ENCODE measurements around the gene CEP89. TPM values are rescaled to one million over a fixed set of nuclear protein-coding genes. Genes with fewer than 3 reads are reported as not detected.

The CEP89 gene
- total RNA-seq, 2 experiments from 2014 or later = 21.0 to 27.2 TPM

- POLR2A ChIA-PET = no interaction called here
Observed at GRCh38 chr19:32878988-32879387, 92.8 kb downstream of the CEP89 start.

DNA sequence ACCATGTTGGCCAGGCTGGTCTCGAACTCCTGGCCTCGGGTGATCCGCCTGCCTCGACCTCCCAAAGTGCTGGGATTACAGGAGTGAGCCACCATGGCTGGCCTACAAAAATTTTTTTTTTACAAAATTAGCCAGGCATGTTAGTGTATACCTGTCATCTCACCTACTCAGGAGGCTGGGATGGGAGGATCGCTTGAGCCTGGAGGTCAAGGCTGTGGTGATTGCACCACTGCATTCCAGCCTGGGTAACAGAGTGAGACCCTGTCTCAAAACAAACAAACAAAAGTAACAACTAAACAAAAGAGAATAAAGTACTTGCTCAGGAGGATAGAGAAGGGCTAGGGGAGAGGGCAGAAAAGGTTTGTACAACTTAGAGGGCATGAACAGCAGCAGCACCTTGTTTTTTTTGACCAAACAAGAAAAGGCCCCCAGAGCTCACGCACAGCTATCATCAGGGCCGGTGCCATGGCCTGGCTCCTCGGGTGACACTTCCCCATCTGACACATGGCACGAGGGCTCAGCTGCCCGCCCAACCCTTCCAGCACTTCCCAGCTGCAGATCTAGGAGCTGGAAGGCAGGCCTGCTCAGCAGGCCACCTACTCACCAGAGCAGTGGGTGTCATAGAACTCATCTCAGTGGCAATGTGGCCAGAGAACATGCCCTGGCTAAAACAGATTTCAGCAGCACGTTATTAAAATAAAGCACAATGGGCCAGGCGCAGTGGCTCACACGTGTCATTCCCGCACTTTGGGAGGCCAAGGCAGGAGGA lies 93.6 kb downstream of the CEP89 start:
- no peak for DNase-seq
- ATAC-seq (ENCODE audit: low read depth) = no peak
- POLR2A ChIA-PET = no interaction called here
- Mint-ChIP-seq H3K9me3 (no peaks in the 10 kb centered on the region), H3K27ac (no peak overlapping the region), H3K4me3 (no peak overlapping the region), H3K27me3 (no peaks in the 10 kb centered on the region), H3K36me3 (no peaks in the 10 kb centered on the region), H3K4me1 (peaks cover 6% of the 10 kb centered on the region)

More at GRCh38 chr19:32878988-32879387, 92.8 kb downstream of the CEP89 start:
- Mint-ChIP-seq H3K4me3 (no peak overlapping the region), H3K27ac (no peak overlapping the region), H3K9me3 (no peaks in the 10 kb centered on the region), H3K27me3 (no peaks in the 10 kb centered on the region), H3K36me3 (no peaks in the 10 kb centered on the region), H3K4me1 (no peaks in the 10 kb centered on the region)
- DNase-seq (no peak), ATAC-seq (ENCODE audit: low read depth) (no peak)

DNA sequence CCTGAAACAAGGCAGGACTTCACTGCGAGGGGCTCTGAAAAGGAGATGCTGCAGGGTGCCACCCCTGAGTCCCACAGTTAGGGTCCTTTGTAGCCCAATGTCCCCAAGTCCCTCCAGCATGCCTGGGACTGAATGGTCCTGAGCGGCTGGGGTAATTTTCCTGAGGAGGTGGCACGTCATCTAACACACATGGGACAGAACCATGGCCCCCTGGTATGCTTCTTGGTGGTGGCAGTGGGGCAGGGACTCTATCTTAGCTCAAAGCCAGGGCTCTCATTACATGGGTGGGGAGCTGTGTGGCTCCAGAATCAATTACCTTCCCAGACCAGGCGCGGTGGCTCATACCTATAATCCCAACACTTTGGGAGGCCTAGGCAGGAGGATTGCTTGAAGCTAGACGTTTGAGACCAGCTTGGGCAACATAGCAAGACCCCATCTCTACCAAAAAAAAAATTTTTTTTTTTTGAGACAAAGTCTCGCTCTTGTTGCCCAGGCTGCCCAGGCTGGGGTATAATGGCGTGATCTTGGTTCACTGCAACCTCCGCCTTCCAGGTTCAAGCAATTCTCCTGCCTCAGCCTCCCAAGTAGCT lies 94.3 kb downstream of the CEP89 start:
- no peaks in the 10 kb centered on the region for H3K36me3 Mint-ChIP-seq

DNA sequence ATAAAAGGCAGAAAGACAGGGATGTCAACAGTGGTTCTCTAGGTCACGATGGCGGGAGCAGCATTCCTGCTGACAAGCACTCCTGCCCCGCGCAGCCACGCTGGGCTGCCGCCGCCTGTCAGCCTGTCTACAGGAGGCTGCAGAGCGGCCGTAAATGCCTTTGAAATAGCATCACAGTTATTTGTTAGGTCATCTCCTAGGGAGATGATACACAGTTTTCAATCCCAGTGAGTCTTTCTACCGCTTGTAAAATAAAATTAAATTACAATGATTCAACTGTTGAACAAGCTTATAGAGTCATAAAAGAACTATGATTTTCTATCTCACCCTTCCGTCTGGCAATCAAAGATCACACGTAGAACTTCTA lies 94.9 kb downstream of the CEP89 start:
- H3K27me3 Mint-ChIP-seq = no peaks in the 10 kb centered on the region
- H3K4me1 Mint-ChIP-seq = peaks cover 7% of the 10 kb centered on the region
- no peak for ATAC-seq (ENCODE audit: low read depth)
- H3K36me3 Mint-ChIP-seq = no peaks in the 10 kb centered on the region
- H3K4me3 Mint-ChIP-seq = no peak overlapping the region
- no peak for DNase-seq
- no peaks in the 10 kb centered on the region for H3K9me3 Mint-ChIP-seq
- POLR2A ChIA-PET = no interaction called here
- no peak overlapping the region for H3K27ac Mint-ChIP-seq

More for the DNA sequence above, 94.3 kb downstream of the CEP89 start:
- Mint-ChIP-seq H3K27me3 (no peaks in the 10 kb centered on the region), H3K4me1 (peaks cover 7% of the 10 kb centered on the region), H3K9me3 (no peaks in the 10 kb centered on the region), H3K27ac (no peak overlapping the region), H3K4me3 (no peak overlapping the region)
- no peak for DNase-seq
- POLR2A ChIA-PET = no interaction called here
- no peak for ATAC-seq (ENCODE audit: low read depth)

DNA sequence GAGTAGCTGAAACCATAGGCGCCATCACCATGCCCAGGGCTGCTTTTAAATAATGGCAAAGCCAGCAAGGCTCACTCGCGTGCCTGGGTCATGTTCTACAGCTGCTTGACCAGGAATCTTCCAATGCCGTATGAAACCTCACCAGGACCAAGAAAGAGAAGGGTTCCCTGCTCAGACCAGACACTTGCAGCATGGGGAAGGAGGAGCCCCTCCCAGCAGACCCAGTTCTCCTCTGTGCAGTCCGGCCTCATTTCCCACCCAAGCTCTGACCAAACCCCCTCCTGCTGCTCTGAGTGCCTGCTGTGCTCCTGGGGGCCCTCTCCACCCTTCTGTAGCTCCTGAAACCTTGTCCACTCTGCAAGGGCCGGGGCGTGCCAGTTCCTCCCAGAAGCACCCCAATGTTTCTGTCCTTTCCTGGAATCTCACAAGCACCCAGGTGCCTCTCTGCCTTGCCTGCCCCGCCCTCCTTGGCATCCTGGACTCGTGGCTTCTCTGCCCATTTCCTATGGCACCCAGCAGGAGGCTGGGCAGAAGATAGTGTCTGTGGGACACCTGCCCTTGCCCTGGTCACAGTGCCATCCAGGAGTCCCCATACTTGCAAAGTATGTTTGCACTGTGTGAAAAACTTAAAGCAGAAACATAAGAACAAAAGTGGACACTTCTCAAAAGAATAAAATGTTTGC lies 95.4 kb downstream of the CEP89 start:
- Mint-ChIP-seq H3K27me3 (no peaks in the 10 kb centered on the region), H3K27ac (no peak overlapping the region), H3K4me1 (peaks cover 7% of the 10 kb centered on the region), H3K36me3 (no peaks in the 10 kb centered on the region), H3K4me3 (no peak overlapping the region), H3K9me3 (no peaks in the 10 kb centered on the region)
- DNase-seq (no peak), ATAC-seq (ENCODE audit: low read depth) (no peak)
- POLR2A ChIA-PET = no interaction called here

DNA sequence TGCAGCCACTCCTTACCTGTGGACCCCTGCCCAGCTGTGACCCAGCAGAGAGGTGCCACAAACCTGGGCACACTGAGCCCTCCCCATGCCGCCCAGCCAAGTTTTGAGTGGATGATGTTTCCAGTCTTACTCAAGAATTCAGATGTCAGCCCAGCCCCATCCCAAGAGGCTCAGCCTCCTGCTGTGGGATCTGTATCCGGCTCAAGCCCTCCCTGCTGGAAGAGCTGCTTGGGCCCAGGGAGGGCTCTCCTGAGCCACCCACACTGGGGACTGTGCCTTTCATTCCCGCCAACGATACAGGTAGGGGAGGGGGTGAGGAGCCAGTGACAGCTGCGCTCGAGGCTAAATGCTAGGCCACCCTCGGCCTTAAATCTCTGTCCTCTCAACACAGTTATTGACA lies 96.3 kb downstream of the CEP89 start:
- POLR2A ChIA-PET = no interaction called here
- Mint-ChIP-seq H3K4me3 (no peak overlapping the region), H3K27me3 (no peaks in the 10 kb centered on the region), H3K36me3 (no peaks in the 10 kb centered on the region), H3K4me1 (peaks cover 7% of the 10 kb centered on the region), H3K9me3 (no peaks in the 10 kb centered on the region), H3K27ac (no peak overlapping the region)
- ATAC-seq (ENCODE audit: low read depth) (no peak), DNase-seq (no peak)

- DNase-seq = no peak
- H3K27me3 Mint-ChIP-seq = no peaks in the 10 kb centered on the region
- H3K9me3 Mint-ChIP-seq = no peaks in the 10 kb centered on the region
- H3K4me1 Mint-ChIP-seq = peaks cover 7% of the 10 kb centered on the region
- H3K27ac Mint-ChIP-seq = no peak overlapping the region
- H3K4me3 Mint-ChIP-seq = no peak overlapping the region
- POLR2A ChIA-PET = no interaction called here
- no peak for ATAC-seq (ENCODE audit: low read depth)
- no peaks in the 10 kb centered on the region for H3K36me3 Mint-ChIP-seq
Observed at GRCh38 chr19:32874605-32875004, 97.2 kb downstream of the CEP89 start.

DNA sequence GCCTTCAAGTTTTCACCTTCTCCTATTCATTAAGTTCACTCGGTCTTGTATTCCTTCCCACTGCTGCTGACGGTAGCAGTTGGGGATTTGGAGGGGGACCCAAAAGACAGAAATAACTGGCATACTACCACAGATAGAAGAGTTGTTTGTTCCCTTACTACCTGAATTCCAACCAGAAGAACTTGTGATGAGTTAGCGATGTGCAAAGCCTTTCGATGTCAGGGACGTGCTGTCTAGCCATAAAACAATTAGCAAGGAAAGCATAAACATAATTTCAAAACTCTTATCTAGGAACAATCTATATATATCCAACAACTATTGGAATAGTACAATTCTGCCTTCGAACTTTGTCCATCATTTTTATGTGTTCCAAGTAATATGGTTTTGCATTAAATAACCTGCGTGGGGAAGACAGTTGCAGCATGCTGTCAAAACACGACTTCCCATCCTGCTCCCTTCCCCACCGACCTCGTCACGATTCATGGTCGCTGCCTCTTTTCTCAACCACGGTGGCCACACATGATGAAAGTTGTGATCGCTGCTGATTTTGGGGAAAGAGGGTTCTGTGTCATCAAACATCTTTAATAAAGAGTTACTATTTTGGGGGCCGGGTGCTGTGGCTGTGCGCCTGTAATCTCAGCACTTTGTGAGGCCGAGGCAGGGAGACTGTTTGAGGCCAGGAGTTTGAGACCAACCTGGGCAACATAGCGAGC lies 98.4 kb downstream of the CEP89 start:
- no peaks in the 10 kb centered on the region for H3K9me3 Mint-ChIP-seq
- H3K27ac Mint-ChIP-seq = no peak overlapping the region
- peaks cover 7% of the 10 kb centered on the region for H3K4me1 Mint-ChIP-seq
- H3K27me3 Mint-ChIP-seq = no peaks in the 10 kb centered on the region
- no peak for ATAC-seq (ENCODE audit: low read depth)
- H3K4me3 Mint-ChIP-seq = no peak overlapping the region
- no peak for DNase-seq
- H3K36me3 Mint-ChIP-seq = no peaks in the 10 kb centered on the region
- POLR2A ChIA-PET = no interaction called here

DNA sequence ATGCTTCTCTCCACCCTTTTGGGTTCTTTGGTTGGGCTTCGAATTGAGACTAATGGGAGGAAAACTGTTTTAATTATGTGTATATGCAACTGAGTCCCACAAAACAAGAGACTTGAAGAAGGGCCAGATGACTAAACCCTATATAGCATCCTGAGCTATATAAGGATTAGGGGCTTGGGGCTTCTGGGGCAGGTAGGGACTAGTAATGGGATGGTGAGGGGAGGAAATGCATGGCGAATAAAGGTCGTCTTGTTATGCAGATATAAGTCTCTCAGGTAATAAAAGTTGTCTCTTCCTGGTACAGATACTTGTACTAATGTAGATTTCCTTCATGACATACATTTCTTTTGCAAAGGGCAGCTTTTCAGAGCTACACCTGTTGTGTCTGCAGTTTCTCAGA lies 99.4 kb downstream of the CEP89 start:
- POLR2A ChIA-PET = no interaction called here
- Mint-ChIP-seq H3K36me3 (no peaks in the 10 kb centered on the region), H3K4me1 (peaks cover 7% of the 10 kb centered on the region), H3K27me3 (no peaks in the 10 kb centered on the region), H3K4me3 (no peak overlapping the region), H3K9me3 (no peaks in the 10 kb centered on the region), H3K27ac (no peak overlapping the region)
- no peak for ATAC-seq (ENCODE audit: low read depth)
- no peak for DNase-seq

- DNase-seq = no peak
- no peak for ATAC-seq (ENCODE audit: low read depth)
- Mint-ChIP-seq H3K4me1 (peaks cover 7% of the 10 kb centered on the region), H3K4me3 (no peak overlapping the region), H3K9me3 (no peaks in the 10 kb centered on the region), H3K27me3 (no peaks in the 10 kb centered on the region), H3K36me3 (no peaks in the 10 kb centered on the region), H3K27ac (no peak overlapping the region)
- POLR2A ChIA-PET = no interaction called here
Observed at GRCh38 chr19:32870981-32871451, 100.7 kb downstream of the CEP89 start.

DNA sequence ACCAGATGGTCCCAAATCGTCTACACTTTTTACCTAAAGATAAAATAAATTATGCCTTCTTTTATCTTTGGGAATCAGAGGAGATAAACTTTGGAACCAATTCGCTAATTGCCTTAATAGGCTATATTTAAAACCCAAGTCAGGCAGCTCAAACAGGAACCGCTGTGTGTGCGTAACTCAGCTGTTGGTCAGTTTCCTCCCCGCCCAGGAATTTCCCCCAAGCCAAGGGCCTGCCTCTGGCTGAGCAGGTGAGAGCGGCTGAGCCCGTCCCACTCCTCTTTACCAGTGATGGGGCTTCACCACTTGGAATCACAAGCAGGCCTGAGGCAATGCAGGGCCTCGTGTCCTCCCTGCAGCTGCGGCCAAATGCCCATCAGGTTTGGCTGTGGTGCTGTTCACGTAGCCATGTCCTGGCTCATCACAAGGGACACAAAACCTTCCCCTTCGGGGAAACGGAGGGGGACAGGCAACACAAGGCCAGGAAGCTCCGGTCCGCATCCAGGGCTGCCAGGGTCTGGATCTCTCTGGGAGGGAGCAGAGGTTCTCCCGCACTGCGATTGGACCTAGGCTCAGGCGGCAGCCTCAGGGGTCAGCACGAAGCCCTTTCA lies 101.7 kb downstream of the CEP89 start:
- POLR2A ChIA-PET = no interaction called here
- no peaks in the 10 kb centered on the region for H3K9me3 Mint-ChIP-seq
- no peak overlapping the region for H3K4me3 Mint-ChIP-seq

DNA sequence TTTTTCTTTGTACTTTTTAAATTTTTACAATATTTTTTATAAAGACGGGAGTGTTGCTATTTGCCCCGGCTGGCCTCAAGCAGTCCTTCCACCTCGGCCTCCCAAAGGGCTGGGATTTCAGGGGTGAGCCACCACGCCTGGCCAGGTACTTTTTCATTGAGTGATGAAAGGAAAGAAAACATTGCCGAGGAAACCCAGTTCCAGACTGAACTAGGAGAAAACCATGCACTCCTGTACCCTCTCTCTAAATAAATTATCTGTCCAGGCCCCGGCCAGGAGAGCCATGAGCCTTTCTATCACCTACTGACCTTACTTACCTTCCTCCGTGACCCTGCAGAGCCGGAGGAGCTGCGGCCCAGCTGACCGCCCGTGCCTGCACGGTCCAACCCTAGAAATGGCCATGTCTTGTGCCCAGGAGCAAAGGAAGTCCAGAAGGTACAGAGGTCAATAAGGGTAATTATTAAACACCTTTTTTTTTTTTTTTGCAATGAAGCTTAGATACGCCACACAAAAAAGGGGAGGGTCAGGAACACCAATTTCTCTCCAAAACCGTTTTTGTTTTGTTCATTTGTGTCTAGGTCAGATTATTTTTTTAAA lies 102.3 kb downstream of the CEP89 start, which contains the start of gene SLC7A9:
SLC7A9 (minus strand) TSS at position 399 of the 597 bp plus-strand sequence. CDS start 1,233 bp downstream, outside the sequence.
- DNase-seq (no peak), ATAC-seq (ENCODE audit: low read depth) (no peak)
- no peaks in the 10 kb centered on the region for H3K27me3 Mint-ChIP-seq
- no peaks in the 10 kb centered on the region for H3K36me3 Mint-ChIP-seq
- POLR2A ChIA-PET = no interaction called here
- no peaks in the 10 kb centered on the region for H3K9me3 Mint-ChIP-seq
- H3K4me1 Mint-ChIP-seq = peaks cover 7% of the 10 kb centered on the region
- no peak within 1 kb of the TSS for H3K4me3 Mint-ChIP-seq
- H3K27ac Mint-ChIP-seq = no peak within 1 kb of the TSS

More for the DNA sequence above, 101.7 kb downstream of the CEP89 start:
- Mint-ChIP-seq H3K27me3 (no peaks in the 10 kb centered on the region), H3K4me1 (peaks cover 7% of the 10 kb centered on the region), H3K36me3 (no peaks in the 10 kb centered on the region), H3K27ac (no peak overlapping the region)
- no peak for ATAC-seq (ENCODE audit: low read depth)
- no peak for DNase-seq

Measured in activated naive CD8-positive, alpha-beta T cell treated with anti-CD3 and anti-CD28 coated beads, Interleukin-2, amount 10 ng/mL, durations not matched to agents 7 days and 5 days (primary cell).